HPDE6-E6E7 (cell line): ENCODE data around the gene SPAG9.

Source experiments
- DNase-seq: peaks from one replicate; pipeline ENCODE4 v3.0.0; 2011; ENCODE audit warnings: missing footprints; ENCODE audit errors: extremely low spot score

SPAG9 gene

DNA sequence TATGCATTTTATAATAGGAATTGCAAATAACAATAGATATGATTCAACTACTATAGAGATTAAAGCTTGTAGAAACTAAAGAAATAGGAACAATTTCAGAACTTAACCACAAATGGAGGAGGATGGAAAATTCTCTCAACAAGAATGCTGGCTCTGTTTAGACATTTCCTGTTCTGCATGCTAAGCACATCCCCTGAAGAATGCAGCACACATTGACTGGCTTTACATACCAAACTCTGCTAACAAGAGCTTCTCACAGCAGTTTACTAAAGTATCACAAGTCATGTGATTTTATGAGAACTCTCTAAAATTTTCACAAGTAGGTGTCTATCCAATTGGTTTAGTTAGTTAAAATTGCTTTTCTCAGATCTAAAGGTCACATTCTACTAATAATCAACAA lies 85.2 kb downstream of the SPAG9 start:
- no peak for DNase-seq

DNA sequence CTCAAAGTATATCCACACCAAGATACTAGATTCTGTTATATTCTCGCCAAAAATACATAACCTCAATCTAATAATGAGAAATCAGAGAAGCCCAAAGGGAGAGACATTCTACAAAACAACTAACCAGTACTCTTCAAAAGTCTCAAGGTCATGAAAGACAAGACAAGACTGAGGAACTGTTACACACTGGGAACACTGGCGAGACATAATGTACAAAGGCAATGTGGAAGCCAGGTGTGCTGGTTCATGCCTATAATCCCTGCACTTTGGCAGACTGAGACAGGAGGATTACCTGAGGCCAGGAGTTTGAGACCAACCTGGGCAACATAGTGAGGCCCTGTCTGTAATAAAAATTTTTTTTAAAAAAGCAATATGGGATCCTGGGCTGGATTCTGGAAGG lies 85.9 kb downstream of the SPAG9 start:
- DNase-seq: no peak

DNA sequence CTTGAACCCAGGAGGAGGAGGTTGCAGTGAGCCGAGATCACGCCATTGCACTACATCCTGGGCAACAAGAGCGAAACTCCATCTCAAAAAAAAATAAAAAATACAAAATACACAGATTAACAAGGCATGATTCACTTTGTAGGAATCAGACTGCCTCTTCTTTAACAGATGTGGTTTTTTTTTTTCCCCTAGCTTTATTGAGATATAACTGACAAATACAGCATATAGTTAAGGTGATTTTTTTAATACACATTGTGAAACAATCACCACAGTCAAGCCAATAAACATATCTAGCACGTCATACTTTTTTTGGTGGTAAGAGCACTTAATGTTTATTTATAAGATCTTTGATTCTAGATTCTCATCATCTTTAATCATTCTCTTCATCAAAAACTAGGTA lies 87.8 kb downstream of the SPAG9 start:
- DNase-seq: no peak

DNA sequence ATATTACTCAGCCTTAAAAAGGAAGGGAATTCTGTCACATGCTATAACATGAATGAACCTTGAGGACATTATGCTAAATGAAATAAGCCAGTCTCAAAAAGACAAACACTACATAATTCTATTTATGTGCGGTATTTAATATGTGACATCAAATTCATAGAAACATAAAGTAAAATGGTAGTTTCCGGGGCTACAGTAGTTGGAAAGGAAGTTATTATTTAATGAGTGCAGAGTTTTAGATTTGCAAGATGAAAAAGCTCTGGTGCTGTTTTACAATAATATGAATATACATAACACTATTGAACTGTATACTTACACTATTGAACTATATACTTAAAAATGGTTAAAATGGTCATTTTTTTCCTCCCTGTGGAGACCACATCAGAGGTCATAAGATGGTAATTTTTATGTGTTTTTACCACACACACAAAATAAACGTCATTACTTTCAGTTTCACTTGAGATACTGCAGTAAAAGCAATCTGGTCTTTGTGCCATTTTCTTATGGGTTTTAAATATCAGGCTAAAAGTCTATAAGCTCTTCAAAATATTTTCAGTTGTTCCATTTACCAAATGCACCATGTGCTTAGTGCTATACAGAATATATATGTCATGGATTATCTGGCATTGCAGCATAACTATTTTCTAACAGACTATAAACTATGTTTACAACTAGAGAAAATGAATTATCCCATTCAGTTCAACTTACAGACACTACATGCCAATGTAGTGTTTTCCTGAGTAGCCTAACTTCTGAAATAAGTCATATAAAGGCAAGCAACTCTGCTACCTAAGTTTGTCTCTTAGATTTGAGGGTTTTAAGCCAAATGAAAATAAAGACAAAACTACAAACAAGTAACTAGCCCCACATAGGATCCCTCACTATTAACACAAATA lies 90.9 kb downstream of the SPAG9 start:
- DNase-seq: no peak

DNA sequence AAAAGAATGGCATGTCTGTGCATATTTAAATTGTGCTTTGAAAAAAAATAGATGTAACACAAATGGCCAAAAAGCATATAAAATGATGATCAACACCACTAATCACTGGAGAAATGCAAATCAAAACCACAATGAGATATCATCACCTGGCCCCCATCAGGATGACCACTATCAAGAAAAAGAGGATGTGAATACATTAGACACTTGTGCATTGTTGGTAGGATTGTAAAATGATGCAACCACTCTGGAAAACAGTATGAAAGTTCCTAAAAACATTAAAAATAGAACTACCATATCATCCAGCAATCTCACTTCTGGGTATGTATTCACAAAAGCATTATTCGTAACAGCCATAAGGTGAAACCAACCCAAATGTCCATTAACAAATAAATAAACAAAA lies 91.5 kb downstream of the SPAG9 start:
- no peak for DNase-seq

DNA sequence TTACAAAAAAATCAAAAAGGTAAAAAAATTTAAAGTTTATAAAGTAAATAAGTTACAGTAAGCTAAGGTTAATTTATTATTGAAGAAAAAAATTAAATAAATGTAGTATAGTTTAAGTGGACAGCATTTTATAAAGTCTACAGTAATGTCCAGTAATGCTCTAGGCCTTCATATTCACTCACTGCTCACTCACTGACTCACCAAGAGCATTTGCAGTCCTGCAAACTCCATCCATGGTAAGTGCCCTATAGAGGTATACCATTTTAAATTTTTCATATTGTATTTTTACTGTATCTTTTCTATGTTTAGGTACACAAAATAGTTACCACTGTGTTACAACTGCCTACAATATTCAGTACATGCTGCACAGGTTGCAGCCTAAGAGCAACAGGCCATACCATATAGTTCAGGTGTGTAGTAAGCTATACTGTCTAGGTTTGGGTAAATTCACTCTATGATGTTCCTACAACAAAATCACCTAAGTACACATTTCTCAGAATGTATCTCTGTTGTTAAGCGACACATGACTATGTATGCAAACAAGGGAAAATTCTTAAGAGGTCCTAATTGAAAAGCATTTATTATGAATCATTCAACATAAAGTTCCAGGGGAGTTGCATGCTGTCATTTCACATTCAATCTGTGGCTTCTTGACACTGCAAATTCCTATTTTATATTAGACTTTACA lies 92.3 kb downstream of the SPAG9 start:
- no peak for DNase-seq

DNA sequence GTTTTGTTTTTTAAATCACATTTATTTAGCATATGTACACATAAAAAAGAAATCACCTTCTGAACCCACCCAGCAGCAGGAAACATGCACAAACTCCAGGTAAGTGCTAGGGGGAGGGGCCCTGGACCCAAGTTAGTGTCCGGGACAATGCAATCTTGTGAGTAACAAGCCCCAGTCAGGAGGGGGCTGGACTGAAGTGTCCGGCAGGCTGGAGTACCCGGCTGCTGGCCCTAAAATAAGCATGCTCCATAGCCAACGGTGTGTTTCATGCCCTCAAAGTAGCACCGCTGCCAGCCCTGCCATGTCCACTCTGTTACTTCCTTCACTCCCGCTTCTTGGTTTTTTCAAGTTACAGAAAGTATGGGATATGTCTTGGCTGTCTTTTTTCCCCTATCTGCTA lies 102.1 kb downstream of the SPAG9 start:
- no peak for DNase-seq

DNA sequence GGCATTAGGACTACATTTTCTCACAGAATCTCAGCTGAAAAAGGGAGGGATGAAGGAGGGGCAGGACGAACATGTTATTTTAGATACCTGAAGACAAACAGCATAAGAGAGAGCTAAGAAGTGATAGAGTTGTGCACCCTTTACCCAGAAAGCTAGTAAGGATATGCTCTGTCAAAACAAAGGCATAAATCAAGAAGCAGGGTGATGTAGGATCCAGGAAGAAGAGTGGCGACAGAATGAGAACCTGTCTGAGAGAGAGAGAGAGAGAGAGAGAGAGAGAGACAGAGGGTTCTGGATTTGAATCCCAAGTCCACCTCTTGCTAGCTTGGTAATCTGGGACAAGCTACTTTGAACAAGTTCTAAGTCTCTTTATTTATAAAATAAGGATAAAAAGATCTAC lies 103.4 kb downstream of the SPAG9 start:
- no peak for DNase-seq

DNA sequence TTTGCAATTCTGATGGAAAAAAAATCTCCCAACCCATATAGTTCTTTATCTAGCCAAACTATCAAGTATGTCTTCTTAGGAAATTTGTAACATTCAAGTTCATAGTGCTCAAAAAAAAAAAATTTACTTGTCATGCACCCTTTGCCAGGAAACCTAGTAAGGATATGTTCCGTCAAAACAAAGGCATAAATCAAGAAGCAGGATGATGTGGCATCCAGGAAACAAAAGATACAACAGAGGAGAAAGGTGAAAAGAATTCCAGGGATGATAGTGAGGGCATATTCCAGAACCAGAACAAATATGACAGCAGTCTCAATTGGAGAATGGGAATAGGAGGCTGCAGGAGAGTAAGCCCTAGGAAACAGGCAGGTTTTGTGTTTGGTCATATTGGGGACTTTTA lies 104.6 kb downstream of the SPAG9 start:
- no peak for DNase-seq

DNA sequence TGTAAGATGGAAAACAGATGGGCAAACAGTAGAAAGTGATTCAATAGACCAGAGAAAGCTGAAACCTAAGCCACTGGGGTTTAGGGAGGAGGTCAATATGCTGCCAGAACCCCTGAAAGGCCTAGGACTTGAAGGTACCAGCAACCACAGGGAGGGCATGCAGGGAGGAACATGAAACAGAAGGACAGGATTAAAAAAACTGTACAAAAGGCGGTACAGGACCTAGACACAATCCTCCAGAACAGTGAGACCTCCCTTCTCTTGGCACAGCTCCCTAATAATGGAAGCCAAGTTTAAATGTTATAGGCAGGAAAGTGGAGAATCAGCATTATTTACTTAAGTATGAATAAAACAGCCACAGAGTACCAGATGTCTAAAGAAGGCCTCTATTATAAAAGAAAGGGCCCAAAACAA lies 105.5 kb downstream of the SPAG9 start:
- DNase-seq: no peak

DNA sequence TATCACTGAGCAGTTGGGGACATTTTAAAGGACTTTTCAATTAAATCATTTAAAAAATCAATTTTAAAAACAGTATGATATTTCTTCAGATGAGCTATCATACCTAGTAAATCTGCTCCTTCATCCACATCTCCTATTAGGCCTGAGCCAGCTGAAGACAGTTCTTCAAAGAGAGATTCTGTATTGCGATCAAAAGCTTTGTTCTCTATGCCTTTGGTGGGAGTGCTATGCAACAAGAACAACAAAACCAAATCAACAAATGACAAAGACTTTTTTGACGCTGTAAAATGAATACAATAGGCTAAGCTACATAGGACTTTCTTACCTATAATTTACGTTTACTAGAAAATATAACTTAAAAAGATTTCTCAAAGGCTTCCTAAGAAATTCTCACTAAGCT lies 106.5 kb downstream of the SPAG9 start:
- DNase-seq: no peak

DNA sequence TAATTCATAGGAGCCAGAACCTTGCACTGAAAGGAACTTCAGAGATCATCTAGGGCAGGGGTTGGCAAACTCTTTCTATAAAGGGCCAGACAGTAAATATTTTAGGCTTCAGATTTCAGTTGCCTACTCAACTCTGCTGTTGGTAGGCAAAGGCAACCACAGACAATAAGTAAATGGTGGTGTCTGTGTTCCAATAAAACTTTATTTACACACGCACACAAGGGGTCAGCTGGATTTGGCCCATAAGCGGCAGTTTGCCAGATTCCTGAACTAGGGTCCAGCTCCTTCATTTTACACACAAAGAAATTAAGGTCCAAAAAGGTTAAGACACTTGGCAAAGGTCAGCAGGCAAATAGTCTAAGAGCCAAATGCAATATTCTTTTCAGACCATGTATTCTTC lies 107.3 kb downstream of the SPAG9 start:
- DNase-seq: no peak

DNA sequence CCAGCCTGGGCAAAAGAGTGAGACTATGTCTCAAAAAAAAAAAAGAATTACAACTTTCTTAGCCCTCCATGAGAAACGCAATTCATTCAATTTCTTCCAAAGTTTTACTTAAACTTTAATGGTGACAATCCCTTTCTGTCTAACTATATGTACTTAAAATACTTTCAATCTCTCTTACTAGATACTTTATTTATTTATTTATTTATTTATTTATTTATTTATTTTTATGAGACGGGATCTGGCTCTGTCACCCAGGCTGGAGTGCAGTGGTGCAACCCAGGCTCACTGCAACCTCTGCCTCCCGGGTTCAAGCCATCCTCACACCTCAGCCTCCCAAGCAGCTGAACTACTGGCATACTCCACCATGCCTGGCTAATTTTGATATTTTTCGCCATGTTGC lies 108.1 kb downstream of the SPAG9 start:
- no peak for DNase-seq

DNA sequence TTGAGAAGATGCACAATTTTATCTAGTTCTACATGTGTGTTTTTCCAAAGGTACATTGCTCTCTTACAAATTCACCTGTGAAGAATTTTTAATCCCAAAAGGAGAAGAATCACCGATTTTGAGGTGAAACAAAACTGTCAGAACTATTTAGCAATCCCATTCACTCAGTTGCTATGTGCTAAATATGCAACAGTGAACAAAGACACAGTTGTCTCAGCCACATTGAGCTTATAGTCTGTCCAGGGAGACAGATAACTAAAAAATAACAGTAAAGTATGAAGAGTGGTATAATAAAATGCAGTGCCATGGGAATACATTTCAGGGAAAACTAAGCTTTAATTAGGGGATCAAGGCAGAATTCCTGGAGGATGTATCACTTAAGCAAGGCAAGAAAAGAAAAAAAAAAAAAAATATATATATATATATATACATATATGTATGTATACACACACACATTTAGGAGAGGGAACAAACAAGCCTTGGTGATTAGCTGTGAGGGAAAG lies 110.4 kb downstream of the SPAG9 start:
- no peak for DNase-seq

DNA sequence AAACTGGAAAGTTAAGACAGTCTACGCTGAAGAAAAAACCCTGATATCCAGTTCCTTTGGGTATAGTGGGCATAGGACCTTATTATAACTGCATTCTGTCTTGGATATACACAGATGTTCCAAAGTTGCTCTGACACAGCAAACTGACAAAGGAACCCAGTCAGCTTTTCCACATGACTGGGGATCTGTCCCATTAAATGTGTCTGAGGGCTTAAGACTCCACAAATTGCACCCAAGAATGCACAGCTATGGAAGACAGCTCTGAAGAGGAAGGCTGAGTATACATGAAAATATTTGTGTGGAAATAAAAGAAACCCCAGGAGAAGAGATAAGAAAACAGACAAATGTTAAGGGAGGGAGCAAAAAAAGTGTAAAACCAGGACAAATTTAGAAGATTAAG lies 114.1 kb downstream of the SPAG9 start:
- no peak for DNase-seq

DNA sequence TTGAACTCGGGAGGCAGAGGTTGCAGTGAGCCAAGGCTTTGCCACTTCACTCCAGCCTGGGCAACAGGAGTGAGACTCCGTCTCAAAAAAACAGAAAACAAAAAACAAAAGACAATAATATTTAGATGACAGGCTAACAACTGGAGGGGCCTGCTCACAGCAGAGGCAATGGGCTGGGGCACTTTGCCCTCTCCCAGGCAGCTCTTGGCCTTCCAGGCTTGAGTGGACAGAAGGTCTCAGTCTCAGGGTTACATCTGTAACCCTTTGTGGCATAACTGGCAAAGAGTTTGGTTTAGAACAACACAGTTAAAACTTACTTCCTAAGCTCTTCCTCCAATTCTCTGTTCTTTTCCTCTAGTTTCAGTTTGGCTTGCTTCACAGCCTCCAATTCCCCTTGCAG lies 114.9 kb downstream of the SPAG9 start:
- no peak for DNase-seq

DNA sequence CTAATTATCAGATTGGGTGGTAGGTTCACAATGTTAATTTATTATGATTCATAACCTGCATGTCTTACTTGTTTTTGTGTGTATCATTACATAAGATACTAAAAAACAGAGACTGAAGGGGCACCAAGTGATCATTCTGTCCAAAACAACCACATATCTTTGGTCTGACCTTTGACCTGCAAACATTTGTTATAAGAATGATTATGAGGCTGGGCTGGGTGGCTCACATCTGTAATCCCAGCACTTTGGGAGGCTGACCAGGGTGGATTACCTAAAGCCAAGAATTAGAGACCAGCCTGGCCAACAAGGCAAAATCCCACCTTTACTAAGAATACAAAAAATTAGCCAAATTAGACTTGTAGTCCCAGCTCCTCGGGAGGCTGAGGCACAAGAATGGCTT lies 116.4 kb downstream of the SPAG9 start:
- DNase-seq: no peak

DNA sequence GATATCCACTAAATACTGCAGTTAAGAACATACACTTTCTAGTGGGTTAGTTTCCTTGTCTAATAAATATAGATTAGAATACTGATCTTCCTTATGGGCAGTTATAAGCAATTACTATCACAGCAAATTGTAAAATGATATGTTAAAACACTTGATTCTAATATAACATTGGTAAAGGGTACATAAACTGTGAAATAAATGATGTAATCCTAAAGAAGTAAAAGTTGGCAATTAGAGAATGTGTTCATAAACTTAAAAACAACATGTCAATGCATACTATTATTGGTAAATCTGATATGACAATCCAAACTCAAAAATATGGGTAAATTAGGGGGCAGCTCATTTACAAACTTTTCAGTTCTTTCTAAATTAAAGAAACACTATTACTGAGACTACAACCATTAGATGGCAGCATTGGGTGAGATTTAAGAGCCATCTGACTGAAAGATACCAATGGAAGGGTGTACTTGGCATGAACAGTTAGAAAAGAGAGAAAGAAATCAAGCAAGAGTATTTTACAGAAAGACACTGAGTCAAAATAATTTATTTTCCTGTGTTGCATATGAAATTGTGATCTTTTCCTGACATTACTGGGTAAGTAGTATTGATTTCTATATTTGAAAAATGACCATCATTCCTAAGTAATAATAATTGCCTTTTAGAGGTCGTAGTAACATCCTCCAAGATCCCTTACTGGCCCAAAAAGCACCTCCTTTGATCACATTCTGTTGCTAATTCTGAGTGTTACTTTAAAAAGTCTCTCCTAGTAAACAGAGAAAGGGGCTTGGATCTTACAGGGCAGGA lies 119.6 kb downstream of the SPAG9 start:
- DNase-seq: peak; percentile 35

DNA sequence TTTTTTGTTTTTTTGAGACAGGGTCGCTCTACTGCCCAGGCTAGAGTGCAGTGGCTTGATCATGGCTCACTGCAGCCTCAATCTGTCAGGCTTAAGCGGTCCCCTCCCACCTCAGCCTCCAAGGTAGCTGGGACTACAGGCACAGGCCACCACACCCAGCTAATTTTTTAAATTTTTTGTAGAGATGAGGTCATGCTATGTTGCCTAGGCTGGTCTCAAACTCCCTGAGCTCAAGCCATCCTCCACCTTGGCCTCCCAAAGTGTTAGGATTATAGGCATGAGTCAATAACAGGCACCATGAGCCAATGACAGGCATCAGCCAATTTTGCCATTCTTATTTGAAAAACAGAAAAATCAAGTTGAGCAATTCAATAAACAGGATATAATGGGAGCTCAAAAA lies 125.0 kb downstream of the SPAG9 start:
- DNase-seq: no peak

DNA sequence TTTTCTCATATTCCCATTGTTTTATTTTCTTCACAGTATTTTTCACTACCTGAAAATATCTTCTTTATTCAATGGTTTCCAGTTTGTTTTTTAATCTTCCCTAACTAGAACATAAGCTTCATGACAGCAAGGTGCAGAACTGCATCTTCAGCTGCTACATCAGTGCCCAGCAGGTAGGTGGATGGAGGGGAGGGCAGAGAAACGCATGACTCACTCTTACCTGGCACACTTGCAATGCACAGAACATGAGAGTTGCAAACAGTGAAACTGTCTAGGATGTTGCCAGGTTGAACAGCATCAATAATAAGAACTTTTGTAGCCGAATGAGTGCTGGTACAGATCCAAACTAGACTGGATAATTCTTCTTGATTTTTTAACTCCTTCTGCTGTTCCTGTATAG lies 127.1 kb downstream of the SPAG9 start:
- peak; percentile 20 for DNase-seq

DNA sequence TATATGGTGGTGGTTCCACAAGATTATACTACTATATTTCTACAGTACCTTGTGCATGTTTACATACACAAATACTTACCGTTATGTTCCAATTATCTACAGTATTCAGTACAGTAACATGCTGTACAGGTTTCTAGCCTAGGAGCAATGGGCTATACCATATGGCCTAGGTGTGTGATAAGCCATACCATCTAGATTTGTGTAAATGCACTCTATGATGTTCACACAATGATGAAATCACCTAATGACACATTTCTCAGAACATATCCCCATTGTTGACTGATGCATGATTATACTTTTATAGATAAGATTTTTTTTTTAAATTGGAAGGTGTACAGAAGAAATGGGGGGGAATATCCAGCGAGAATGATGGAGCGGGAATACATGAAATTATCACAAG lies 131.5 kb downstream of the SPAG9 start:
- no peak for DNase-seq

DNA sequence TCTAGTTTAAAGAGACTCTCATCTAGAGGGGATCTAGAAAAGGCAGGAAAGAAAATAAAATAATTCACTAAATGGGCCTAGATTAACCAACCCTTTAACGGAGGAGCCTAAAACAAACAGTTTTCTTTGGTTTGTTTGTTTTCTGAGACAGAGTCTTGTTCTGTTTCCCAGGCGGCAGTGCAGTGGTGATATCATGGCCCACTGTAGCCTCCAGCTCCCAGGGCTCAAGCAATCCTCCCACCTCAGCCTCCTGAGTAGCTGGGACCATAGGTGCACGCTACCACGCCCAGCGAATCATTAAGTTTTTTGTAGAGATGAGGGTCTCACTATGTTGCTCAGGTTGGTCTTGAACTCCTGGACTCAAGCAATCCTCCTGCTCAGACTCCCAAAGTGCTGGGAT lies 132.2 kb downstream of the SPAG9 start:
- DNase-seq: no peak
